GM19351 (cell line): ENCODE data around the gene RBBP8.
"Not testable (repeated sequence)": the region's sequence is repeated elsewhere in the genome, so short reads cannot be mapped to it uniquely, and the experiment has no call there.

ENCODE experiments used
- ATAC-seq: cut with Tn5 transposase; IDR thresholded peaks from one replicate; pipeline ENCODE4 v1.9.1; 2021; ENCODE audit warnings: mild to moderate bottlenecking, moderate library complexity; ENCODE audit not compliant: unreplicated experiment

RBBP8 gene

DNA sequence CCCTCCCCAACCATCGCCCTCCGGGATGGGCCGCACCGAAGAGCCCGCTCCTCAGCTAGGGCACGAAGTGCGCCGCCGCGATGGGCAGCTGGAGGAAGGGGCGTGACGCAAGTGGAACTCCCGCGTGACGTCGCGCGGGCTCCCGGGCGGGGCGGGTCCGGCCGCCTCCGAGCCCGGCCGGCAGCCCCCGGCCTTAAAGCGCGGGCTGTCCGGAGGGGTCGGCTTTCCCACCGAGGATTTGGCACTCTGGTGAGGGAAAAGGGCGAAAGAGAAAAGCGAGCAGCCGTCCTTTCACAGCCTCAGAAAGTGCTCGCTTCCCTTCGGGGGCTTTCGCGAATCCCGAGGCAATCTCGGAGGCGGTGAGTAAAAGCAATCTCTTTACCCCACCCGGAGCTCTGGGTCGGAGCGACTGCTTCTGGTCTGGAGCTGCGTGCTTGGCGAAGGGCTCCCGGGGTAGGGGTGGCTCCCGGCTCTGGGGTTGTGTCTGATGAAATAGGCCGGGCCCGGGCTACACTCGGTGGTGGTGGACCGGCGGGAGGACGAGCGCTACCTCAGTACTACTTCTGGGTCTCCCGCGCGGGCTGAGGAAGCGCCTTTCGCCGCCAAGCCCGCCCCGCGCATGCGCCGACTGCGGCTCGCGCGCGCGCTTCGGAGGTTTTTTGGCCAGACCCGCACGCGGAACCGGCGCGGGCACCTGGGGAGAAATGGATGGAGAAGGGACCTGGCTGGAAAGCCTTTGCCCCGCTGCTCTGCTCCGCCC is at the start of gene RBBP8:
Gene RBBP8 (plus strand): TSS at position 123 of the 760 bp plus-strand sequence. CDS start 3,524 bp downstream, outside the sequence.
- ATAC-seq, result peak; percentile 75

DNA sequence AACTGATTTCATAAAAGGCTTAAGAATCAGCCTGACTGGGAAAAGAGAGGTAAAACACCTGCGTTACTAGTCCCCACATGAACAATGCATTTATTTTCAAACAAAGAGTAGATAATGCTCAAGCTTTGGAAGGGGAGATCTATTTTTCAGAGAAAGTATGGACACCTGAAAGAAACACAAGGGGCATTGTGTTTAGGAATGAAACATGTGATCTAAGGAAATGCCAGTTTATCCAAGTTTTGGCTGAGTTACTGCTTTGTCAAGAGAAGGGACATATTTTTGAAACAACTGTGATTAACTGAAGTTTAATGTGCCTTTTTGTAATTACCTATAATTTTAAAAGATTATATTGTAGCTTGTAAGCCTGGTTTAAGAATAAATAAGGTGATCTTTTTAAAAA is 49.3 kb upstream of the RBBP8 start:
- ATAC-seq, result no peak

DNA sequence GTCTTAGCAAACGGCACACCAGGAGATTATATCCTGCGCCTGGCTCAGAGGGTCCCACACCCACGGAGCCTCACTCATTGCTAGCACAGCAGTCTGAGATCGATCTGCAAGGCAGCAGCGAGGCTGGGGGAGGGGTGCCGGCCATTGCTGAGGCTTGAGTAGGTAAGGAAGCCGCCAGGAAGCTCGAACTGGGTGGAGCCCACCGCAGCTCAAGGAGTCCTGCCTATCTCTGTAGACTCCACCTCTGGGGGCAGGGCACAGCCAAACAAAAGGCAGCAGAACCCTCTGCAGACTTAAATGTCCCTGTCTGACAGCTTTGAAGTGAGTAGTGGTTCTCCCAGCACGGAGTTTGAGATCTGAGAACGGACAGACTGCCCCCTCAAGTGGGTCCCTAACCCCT is 47.4 kb upstream of the RBBP8 start:
- not testable (repeated sequence) for ATAC-seq

DNA sequence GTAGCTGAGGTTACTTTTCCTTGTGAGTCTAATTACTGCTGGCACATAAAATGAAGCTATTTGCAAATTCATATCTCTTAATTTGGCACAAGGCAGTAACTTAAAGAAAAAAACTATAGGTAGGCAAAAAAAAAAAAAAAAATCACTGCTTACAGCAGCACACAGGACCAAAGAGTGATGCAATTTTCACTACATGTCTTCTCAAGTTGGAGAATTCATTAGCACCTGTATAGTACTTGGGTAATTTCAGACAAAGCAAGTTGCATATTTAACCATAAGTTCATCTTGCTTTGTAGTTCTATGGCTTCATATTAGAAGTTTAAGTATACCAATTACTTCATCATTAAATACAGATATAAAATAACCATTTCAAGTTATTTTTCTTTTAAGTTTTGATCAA is 33.7 kb upstream of the RBBP8 start:
- no peak for ATAC-seq

DNA sequence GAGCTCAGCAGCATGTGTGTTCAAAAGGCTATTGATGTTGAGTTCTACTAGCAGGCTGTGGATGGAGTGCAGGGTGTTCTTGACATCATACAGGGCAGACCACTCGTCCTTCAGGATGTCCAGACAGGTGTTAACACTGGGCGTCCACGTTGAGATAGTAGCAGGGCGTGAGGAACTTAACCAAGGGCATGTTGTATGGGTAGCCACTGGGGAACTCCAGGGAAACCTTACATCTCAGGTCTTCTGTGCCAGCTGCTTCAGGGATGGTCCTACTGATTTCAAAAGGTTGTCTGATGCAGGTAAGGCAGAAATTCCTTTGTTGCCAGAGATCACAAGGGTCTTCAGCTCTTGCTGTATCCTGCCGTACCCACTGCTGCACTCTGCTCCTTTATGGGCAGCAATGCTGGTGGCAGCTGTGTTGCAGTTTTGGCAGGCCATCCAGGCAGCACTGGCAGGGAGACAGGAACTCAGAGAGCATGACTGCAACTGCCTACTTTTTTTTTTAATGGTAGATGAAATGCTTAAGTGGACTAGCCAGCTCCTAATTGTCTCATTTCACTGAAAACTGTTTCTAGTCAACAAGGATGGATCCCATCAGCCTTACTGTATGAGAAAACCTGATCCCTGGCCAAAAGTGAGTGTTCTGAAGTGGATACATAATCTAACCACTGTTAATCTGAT is 32.4 kb upstream of the RBBP8 start:
- no peak for ATAC-seq

DNA sequence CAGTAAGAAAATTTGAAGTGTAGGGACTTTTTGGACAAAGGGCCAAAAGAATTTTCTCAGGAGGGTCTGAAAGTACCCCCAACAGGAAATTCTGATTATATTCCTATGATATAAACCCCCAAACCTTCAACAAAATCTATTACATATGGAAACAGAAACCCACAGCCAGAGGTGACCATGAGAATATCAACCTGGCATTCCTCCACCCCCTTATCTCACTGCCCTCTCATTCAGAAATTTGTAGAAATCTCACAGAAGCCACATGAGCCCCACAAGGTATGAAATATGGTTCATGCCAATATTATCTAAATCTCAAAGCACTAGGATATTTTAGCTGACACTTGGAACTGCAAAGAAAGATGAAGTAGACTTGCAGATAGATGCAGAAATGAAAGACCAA is 31.0 kb upstream of the RBBP8 start:
- no peak for ATAC-seq

DNA sequence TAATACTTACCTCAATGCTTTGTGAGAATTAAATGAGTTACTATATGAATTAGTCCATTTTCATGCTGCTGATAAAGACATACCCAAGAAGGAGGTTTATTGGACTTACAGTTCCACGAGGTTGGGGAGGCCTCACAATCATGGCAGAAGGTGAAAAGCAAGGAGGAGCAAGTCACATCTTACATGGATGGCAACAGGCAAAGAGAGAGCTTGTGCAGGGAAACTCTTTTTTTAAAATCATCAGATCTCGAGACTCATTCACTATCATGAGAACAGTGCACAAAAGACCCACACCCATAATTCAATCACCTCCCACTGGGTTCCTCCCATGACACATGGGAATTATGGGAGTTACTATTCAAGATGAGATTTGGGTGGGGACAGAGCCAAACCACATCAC is 29.9 kb upstream of the RBBP8 start:
- not testable (repeated sequence) for ATAC-seq

DNA sequence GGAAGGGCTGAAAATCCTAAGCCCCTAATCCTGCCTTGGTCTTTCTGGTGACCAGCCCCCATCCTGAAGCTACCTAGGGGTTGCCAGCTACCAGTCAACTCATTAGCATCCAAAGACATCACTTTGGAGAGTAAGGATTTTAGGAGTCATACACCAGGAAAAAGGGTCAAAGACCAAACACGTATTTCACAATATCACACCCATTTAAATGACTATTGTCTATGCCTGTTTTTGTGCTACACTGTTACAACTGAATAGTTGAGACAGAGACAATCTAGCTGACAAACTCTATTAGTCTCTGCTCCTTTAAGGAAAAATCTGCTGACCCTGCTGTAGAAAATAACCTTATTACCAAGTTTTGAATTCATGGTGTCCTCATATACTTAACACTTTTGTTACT is 21.0 kb upstream of the RBBP8 start:
- ATAC-seq, result no peak

DNA sequence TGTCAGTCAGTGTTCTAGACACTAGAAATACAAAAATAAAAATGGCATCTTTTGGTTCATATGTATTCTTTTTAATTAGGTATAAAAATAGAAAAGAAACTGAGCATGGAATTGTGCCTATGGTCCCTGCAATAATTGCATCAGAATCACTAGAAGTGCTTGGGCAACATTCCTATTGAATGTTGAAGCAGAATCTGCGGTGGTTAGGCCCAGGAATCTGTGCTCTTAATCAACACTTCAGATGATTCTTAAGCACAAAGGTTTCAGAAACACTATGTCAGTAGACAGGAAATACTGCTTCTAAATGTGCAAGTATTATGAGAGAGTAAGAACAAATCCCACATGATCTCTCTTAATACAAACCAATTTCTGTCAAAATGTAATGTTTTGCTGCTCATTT is 20.3 kb upstream of the RBBP8 start:
- ATAC-seq, result no peak

DNA sequence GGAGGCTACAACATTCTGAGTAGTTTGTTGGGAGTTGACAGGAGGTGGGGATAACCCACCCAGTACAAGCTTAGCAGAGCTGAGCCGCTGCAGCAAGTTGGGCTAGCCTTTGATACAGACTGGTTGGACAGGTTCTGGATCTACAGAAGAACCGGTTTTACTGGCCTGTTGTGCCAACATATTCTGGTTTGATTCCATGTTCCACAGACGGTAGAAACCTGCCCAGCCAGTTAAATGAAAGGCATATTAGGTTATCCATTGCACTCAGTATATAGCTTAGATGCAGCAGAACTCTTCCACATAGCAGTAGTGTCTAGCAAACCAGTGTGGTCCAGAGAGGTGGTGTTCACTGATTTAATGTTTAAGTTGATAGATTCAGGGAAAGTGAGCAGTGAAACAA is 19.3 kb upstream of the RBBP8 start:
- ATAC-seq, result no peak

DNA sequence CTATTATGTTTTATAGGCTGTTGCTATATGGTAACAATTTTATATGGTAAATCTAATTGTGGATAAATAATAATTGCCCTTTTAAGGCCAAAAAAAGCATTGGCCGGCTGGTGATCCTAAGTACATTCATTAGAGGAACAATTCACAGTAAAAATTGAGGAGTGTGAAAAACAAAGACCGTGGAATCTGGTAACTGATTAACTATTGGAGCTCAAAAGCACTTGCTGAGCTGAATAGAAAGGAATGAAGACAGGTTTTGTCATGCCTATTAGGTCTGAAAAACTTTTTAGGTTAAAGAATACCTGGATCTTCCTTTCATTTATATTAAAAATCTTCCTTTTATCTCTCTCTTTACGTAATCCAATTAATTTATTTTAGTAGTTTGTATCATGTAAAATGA is 18.5 kb upstream of the RBBP8 start:
- ATAC-seq, result no peak

DNA sequence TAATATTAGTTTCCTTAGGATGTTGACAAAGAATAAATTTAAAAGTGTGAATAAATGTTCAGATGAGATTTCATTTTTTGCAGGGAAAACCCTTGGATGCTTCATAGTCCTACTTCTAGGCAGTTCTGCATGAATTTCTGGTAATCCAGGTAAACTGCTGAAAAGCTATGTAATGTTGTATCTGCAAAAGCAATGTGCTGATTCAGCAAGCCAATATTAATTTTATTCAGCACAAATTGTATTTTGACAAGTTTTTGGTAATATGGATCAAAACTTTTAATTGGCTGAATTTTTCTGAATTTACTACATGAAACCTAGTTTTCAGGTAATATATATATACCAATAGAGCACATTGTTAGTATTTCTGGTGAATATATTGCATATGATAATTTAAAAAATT is 17.8 kb upstream of the RBBP8 start:
- ATAC-seq, result no peak

DNA sequence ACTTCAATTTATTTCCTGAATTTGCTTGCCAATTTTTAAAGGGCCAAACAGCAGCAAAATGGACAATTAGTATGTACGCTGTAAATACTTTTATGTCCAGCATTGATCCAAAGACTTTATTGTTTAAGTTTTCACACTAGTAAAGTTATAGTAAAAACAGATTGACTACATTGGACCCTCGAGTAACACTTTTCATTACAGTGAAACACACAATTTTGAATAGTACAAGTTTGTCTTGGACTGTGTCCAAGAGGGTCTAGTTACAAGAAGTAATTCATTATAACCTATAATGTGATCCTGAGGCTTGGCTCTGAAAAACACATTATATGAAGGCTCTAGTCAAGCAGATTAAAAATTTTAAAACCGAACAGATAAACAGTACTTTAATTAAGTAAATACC is 11.4 kb upstream of the RBBP8 start:
- ATAC-seq, result no peak

DNA sequence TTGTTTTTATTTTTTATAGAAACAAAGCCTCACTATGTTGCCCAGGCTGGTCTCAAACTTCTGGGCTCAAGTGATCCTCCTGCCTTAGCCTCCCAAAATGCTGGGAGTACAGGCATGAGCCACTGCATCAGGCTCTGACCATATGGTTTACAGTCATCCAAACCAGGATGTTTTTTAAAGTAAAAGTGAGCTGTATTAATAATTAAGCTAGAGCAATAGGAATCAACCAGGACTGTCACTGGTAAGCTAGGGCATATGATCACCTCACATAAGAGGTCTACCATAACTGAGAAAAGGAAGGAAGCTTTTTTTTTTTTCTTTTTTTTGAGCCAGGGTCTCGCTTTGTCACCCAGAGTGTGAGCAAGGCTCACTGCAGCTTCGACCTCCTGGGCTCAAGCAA is 8.5 kb upstream of the RBBP8 start:
- ATAC-seq, result no peak

DNA sequence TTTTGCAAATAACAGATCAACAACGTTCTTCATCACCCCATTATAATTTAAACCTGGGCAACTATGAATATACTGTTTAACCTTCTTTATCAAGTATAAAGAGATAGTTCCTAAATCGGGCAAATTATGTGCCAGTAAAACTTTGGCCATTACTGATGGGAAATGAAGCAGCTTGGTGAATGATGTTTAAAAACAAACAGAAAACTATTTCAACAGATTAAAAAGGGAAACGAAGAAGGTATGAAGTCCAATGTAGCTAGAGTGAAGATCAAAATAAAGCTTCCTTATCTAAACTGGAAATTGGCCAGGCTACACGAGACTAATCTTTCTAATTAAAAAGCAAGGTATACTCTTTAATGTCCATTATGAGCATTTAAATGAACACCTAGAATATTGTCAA is 6.7 kb upstream of the RBBP8 start:
- no peak for ATAC-seq

DNA sequence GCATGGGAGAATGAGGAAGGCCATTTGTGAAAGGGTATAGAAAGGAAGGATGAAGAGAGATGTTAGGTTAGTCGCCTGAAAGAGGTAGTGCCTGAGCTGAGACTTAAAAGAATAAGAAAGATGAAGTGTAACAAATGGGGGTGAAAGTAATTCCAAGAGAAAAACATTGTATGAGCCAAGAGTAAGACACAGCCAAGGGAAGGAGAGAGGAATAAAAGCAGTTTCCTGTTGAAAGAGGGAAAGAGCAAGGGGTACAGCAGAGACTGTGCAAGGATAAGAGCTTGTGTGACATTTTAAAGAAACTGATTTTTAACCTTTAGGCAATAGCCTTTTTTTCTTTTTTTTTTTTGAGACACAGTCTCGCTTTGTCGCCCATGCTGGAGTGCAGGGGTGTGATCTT is 4.8 kb upstream of the RBBP8 start:
- ATAC-seq, result no peak

DNA sequence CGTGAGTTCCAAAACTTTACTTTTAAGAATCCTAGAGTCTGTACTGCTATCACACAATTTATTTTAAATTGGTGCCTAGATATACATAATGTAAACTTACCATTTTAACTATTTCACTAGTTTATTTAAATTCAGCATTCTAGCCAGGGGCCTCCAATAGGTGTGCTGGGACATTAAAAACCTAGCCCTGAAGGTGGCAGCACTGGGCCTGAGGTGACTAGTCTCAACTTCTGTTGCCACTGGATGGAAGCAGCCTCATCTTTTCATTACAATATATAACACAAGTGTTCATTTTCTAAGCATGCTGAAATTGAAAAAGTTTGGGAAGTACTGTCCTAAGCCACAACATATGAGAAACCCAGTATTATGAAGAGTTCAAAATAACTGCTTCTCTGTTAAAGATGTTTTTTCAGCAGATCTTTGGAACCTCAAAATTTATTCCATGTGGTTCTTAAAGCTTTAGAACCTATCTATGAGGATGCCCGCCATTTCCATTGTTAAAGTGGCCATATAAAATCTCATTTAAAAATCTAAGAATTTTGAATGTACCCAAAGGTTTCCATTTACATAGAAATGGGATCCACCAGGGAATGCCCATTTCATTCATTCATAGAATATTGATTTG is 2.9 kb upstream of the RBBP8 start:
- ATAC-seq, result peak; percentile 41

DNA sequence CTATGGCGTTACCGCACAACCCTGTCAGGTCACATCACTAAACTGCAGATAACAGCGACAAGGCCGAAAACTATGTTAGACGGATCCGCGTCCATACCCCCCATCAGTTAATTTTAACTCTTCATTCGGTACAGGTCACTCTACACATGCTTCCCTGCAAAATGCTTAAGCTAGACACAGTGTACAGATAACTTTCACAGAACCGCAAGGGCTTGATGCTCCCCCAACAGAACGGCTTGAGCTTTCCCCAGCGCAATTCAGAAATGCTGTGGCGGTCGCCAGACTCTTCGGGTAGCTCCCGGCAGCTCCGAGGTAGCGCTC is 283 bp upstream of the RBBP8 start:
- ATAC-seq, result peak; percentile 28

DNA sequence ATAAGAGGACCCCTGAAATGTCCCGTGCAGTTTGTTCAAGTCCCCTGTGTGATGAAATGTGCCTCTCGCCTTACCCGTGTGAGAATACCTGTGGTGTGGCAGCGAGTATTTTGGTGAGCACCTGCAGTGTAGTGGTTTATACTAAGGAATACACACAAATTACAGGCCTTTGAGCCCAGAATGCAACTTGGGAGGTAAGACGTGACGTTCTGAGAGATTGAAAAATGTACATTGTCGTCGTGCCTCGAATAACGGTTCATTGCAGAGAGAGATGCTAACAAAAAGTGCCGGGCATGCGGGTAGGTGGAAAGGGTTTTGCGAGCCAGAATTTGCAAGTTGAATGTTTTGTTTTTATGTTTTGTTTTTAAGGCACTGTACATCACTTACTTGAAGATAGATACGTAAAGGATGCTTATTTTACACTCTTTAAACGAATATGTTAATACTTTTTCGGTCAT is 867 bp downstream of the RBBP8 start:
- ATAC-seq, result peak; percentile 20

DNA sequence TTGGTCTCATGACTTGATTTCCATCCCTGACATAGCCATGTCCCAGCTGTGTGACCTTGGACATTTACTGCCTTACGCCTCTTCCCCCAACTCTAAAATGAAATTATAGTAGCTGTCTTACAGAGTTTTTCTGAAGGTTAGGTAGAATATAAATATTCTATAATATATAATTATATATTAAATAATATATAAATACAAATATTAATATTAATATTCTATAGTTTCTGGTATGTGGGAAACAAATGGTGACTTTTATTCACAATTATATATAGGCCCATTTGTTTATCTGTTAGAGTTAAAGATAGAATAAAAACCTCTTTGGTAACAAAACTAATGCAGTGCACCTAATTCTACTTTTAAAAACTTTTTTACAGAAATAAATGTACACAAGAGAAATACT is 1.7 kb downstream of the RBBP8 start:
- no peak for ATAC-seq

DNA sequence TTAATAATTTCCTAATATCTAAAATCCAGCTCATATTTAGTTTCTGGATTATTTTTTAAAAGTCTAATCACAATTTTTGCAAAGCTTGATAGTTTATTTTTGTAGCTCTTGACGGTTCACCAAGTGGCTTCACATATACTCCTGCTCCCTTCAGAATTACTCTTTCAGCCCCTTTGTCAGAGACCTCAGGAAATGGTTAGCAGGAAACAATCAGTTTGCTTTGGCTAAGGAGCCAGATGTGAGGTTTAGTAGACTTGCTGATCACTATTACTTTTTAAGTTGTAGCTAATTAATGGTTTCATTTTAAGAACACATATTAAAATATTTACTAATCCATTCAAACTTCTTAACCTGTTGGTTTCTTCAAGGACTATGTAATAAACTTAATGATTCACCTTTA is 2.3 kb downstream of the RBBP8 start:
- ATAC-seq, result no peak

DNA sequence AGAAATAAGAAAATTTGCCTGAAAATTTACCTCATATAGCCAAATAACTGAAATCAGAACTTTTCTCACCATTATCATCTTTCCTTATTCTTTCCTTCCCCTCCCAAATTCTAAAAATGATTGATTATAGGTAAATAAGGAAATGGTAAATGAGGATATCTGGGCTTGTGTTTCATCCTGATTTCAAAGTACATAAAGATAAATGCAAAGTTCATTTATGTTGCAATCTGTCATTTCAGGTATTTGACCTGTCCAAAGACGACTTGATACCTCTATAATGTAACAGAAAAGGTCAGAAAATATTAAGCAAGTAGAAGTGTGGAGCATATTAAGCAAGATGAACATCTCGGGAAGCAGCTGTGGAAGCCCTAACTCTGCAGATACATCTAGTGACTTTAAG is 3.4 kb downstream of the RBBP8 start:
- no peak for ATAC-seq
